ENCODE data around the gene KRTCAP3.

KRTCAP3 gene

DNA sequence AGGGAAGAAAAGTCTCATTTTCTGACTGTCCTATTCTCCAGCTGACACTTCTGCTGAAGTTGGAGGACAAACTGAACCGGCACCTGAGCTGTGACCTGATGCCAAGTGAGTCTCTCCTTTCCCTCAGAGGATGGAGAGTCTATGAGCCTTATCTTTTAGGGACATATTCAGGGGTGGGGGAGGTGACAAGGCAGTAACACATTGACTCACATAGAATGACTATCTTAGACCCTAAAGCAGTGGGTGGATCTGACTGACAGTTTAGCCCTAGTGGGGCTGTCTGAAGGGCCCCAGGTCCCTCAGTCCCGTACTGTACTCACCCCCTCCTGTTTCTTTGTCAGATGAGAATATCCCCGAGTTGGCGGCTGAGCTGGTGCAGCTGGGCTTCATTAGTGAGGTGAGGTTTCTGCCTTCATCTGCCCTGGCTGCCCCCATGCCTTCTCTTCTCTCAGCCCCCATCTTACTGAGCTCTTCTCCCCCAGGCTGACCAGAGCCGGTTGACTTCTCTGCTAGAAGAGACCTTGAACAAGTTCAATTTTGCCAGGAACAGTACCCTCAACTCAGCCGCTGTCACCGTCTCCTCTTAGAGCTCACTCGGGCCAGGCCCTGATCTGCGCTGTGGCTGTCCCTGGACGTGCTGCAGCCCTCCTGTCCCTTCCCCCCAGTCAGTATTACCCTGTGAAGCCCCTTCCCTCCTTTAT is 805 bp upstream of the KRTCAP3 start:
- no peak for DNase-seq

DNA sequence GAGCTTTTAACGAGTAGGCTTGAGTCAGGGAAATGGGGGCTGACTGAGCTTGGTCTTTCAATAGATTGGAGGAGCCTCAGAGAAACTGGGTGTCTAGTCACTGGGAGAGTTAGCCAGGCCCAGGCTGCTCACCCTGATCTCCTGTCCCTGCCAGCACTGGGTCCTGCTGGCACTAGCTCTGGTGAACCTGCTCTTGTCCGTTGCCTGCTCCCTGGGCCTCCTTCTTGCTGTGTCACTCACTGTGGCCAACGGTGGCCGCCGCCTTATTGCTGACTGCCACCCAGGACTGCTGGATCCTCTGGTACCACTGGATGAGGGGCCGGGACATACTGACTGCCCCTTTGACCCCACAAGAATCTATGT is 720 bp downstream of the KRTCAP3 start:
- no peak for DNase-seq

DNA sequence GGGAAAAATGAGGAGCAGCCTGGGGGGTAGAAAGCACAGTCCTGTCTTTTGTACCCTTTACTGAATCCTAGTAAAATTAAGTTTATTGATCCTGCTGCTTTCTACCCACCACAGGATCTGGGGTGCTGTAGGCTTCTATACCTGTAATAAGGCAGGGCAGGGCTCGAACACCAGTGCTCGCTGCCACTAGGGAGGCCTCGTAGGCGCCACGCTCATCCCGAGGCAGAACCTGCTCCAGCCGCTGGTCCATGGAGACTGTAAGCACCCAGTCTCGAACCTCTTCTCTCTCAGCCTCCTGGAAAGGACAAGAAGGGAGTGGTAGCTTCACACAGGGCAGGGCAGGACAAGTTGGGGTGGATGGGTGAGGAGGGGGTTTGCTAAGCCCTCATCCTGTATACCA is 3.0 kb downstream of the KRTCAP3 start:
- DNase-seq: no peak

DNA sequence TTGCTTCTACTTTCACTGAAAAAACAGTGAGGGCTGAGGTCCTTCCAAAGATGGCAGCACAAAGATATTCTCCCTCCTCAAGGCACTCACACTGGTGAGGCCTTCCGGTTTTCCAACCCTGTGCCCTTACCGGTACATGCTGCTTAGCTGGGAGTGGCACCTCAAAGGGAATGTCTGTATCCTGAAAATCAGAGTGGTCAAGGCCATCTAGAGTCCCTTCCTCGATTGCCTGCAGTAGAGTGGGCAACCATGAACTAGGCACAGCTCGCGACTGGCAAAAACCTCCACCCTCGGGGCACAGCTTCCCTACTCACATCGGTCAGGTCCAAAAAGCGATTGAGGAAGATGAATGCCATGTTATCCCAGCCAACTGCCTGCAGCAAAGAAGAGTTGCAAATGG is 3.4 kb downstream of the KRTCAP3 start:
- DNase-seq: no peak

GRCh38 chr2:27446057-27446456 is 3.9 kb downstream of the KRTCAP3 start:
- DNase-seq: peak; percentile 8

DNA sequence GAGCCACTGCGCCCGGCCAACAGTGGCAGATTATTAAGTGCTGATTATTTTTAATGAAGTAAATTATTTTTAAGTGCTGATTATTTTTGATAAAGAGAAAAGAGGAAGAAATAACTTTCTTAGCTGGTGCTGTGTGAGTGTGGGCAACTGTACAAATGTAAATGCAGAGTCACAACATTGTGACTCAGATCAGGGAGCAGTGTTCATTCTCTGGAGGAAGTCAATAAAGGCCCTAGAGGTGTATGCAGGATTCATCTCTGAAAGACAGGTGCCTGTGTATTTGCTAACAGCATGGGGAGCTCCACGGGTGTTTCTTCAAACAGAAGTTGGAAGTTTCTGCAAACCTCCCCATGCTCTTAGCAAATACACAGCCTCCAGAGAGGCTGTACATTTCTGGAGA is 6.2 kb downstream of the KRTCAP3 start:
- no peak for DNase-seq

DNA sequence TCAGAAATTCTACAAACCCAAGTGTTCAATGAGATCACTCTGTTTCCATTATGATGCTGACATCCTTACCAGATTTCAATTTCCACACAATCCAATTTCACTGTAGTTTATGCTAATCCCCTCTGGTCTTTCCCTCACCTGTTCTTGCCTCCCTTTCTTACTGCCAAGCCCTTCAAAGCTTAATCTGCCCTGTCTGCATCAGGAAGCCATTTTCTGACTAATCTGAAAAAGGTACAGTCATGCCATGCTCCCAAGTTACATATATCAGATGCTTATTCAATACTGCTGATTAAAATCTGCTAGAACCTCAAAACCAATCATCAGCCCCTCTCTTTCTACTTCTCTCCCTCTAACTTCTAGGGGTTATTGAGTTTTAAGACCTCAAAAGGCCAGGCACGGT is 8.9 kb downstream of the KRTCAP3 start:
- DNase-seq: peak; percentile 24

GRCh38 chr2:27453968-27454367 is 11.8 kb downstream of the KRTCAP3 start:
- DNase-seq: no peak

GRCh38 chr2:27461118-27461517 is 18.9 kb downstream of the KRTCAP3 start:
- DNase-seq: no peak

DNA sequence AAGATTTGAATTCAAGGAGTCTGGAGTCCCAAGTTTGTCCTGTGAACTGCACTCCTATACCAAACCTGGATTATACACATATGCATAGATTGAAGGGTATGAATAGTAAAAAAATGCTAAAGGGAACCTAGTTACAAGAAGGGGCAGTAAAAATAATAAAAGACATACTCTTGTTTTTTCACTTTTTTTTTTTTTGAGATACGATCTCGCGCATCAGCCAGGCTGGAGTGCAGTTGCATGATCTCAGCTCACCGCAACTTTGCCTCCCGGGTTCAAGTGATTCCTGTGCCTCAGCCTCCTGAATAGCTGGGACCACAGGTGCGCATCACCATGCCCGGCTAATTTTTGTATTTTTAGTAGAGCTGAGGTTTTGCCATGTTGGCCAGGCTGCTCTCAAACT is 22.3 kb downstream of the KRTCAP3 start:
- DNase-seq: no peak

DNA sequence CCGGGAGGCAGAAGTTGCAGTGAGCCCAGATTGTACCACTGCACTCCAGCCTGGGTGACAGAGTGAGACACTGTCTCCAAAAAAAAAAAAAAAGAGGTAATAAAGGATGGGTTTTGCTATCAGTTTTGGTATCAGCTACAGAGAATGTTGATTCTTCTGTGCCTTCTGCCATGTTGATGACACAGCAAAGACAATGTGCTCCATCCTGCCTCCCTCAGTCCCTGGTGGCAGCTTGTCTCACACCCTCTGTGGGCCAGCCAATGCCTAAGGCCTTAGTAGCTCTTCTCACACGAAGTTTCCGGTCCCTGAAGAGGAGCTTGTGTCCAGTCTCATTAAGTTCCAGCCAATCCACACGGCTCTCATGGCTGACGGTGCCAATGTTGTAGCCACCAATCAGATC is 29.8 kb downstream of the KRTCAP3 start:
- no peak for DNase-seq

DNA sequence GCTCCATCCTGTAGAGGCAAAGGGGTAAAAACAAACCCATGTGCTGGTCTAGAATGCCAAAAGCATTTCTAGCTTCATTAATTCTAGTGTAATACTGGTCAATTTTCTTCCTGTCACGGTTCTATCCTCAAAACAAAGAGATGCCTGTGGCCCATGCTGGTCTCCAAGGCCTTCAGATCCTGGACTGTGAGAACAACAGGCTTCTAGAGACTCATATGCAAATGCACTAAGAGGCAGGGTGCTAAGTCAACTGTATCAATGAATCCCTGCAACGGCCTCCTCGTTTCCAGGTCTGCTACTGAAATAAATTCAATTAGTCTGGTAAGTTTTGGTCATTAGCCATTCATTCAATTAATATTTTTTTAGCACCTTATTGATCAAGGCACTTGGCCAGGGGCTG is 43.3 kb downstream of the KRTCAP3 start:
- DNase-seq: no peak

DNA sequence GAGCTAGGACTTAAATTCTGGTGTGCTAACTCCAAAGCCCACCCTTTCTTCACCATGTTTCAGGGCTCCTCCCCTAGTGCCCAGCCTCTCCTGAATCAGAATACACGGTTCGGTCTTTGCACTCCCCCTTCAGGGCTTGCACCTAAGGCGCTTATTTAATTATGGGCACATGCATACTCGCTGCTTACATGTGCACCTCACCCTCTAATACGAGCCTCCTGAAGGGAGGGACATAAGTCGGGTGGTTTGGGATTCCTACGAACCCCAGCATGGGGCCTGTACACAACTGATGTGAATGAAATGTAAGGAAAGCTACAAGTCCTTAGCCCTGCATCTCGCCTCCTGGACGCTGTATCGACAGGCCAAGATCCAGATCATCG is 46.9 kb downstream of the KRTCAP3 start:
- no peak for DNase-seq

GRCh38 chr2:27489498-27490397 is 47.6 kb downstream of the KRTCAP3 start, which contains the start of gene IFT172:
IFT172 (minus strand) TSS chr2:27489743; CDS start chr2:27489653, 90 bp downstream.
- peak; percentile 99 for DNase-seq

GRCh38 chr2:27492557-27492956 is 50.4 kb downstream of the KRTCAP3 start:
- DNase-seq: no peak

- no peak for DNase-seq
Observed at GRCh38 chr2:27493948-27494283, 51.7 kb downstream of the KRTCAP3 start.

Data from activated CD4-positive, alpha-beta T cell treated with anti-CD3 and anti-CD28 coated beads, Interleukin-2, Interleukin-6, amounts not matched to agents 100 ng/mL and 50 ng/mL, durations not matched to agents 16 hours and 8 hours (primary cell).